ENCODE measurements around the gene SNX27.
"Not testable (repeated sequence)": the region's sequence is repeated elsewhere in the genome, so short reads cannot be mapped to it uniquely, and the experiment has no call there.

SNX27 gene

DNA sequence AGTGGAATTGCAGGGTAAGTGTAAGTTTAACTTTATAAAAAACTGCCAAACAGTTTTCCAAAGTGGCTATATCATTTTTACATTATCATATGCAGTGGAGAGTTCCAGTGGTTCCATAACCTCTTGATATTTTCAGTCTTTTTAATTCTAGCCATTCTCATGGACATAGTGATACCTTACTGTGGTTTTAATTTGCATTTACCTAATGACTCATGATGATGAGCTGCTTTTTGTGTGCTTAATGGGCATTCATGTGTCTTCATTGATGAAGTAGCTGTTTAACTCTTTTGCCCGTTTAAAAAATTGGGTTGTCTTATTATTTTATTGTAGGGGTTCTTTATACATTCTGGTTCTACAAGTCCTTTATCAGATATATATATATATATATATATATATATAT is 29.4 kb downstream of the SNX27 start:
- DNase-seq, result no peak

DNA sequence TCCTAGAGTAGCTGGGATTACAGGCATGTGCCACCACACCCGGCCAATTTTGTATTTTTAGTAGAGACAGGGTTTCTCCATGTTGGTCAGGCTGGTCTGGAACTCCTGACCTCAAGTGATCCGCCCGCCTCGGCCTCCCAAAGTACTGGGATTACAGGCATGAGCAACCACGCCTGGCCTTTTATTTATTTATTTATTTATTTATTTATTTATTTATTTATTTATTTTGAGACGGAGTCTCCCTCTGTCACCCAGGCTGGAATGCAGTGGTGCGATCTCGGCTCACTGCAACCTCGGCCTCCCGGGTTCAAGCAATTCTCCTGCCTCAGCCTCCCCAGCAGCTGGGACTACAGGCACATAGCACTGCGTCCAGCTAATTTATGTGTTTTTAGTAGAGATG is 31.2 kb downstream of the SNX27 start:
- DNase-seq, result not testable (repeated sequence)

DNA sequence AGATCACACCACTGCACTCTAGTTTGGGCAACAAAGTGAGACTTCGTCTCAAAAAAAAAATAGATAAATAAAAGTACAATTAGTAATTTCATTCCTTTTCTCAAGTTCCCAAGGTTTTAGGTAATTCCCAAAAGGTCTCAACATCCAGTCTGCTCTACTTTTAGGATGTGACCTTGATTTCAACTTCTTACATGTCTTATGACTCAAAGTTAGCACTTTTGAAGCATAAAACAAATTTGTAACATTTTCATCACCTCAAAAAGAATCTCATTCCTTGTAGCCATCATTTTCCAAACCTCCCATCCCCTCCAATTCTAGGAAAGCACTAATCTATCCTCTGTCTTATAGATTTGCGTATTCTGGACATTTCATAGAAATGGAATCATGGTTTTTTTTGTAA is 32.2 kb downstream of the SNX27 start:
- no peak for DNase-seq

DNA sequence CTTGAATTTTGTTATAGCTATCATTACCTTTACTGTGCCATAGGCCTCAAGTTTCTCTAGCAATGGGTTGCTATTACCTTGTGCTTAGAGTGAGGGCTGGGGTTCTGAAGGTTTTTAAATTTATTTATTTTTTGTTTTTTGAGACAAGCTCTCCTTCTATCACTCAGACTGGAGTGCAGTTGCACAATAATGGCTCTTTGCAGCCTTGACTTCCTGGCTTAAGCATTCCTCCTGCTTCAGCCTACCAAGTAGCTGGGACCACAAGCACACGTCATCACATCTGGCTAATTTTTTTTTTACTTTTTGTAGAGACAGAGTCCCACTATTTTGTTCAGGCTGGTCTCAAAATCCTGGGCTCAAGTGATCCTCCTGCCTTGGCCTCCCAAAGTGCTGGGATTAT is 41.5 kb downstream of the SNX27 start:
- DNase-seq, result no peak

DNA sequence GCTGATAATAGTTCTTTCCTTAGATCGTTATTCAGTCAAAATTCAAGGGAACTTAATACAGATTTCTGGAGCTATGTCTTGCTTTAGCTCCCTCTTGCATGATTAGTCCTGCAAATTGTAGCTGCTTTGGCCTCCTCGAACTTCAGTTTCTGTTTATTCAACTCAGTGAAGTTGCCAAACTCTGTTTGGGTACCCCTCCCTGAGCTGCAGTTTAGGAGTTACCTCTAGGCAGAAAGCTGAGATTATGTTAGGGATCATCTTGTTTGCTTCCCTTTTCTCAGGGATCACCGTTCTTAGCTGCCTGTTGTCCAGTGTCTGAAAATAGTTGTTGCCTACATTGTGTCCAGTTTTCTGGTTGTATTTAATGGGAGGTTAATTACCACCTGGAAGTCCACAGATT is 43.5 kb downstream of the SNX27 start:
- DNase-seq, result no peak

DNA sequence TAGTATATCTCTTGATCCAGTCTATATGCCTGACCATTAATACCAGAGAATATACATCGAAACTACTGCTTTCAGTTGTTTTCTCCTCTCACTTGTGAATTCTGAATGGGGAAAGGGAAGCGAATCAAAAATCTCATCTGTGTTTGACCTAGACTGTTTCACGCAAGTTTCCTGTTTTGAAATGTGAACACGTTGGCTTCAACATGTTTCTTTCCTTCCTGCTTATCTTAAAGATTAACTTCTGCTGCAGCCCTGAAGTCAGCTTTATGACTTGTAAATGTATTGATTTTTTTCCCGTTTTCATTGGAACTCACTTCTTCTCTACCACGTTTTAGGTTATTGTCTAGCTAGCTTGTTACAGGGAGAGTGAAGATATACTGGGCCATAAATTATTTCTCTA is 49.9 kb downstream of the SNX27 start:
- no peak for DNase-seq

DNA sequence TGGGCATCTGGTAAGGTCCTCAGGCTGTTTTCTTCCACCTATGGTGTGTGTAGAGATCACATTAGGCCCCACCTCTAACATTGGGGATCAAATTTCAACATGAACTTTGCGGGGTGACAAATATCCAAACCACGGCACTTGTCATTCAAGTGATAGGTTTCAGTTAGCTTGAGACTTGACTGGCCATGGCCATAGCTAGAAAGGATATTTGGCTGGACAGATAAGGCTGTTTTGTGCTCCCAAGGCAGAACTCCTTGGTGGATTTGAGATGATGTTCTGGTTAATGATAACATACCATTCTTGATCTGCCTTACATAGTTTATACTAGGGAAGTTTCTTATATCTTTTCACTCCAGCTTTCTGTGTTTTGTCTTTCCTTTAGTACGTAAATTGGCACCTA is 56.2 kb downstream of the SNX27 start:
- no peak for DNase-seq

DNA sequence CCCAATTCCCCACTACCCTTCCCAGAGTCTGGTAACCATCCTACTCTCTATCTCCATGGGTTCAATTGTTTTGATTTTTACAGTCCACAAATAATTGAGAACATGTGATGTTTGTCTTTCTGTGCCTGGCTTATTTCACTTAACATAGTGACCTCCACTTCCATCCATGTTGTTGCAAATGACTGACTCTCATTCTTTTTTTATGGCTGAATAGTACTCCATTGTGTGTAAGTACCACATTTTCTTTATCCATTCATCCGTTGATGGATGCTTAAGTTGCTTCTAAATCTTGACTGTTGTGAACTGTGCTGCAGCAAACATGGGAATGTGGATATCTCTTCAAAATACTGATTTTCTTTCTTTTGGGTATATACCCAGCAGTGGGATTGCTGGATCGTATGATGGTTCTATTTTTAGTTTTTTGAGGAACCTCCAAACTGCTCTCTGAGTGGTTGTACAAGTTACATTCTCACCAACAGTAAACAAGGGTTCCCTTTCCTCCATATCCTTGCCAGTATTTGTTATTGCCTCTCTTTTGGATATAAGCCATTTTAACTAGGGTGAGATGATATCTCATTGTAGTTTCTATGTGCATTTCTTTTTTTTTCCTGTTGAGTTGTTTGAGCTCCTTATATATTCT is 58.3 kb downstream of the SNX27 start:
- not testable (repeated sequence) for DNase-seq

DNA sequence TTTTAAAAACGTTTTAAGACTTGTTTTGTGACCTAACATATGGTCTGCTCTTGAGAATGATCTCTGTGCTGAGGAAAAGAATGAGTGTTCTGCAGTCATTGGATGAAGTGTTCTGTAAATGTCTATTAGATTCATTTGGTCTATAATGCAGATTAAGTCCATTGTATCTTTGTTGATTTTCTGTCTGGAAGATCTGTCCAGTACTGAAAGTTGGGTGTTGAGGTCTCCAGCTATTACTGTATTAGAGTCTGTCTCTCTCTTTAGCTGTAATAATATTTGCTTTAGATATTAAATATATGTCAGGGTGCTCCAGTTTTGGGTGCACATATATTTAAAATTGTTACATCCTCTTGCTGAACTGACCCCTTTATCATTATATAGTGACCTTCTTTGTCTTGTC is 61.6 kb downstream of the SNX27 start:
- no peak for DNase-seq

DNA sequence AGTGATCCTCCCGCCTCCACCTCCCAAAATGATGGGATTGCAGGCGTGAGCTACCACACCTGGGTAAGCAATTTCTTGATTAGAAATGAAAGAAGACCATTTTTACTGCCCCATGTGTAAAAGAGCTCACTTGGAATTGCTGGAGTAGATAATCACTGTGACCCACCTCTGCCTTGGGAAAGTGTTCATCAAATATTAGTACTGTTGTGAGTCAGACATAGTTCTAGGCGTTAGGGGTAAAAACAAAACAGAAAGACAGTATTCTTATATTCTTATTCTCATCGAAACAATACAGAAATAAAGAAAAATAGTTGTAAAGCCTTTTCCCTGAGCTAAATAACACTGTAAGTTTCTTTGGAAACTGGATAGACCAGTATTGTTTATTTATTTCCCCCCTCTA is 68.5 kb downstream of the SNX27 start:
- no peak for DNase-seq

DNA sequence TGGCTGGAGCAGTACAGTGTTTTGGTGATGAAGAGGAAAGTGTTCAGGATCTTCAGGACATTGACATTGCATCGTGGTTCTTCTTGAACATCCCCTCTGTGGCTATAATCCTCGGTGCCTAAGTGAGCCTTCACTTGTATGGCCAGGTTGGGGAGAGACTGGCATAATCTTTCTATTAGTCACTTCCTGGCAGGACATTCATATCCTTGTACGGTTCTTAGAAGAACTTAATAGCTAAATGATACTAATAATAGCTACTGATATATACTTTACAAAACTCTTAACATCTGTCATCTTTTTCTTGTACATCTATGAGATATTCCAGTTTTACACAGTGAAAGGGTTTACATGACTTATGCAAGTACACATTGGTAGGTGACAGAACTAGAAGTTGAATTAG is 69.0 kb downstream of the SNX27 start:
- no peak for DNase-seq

DNA sequence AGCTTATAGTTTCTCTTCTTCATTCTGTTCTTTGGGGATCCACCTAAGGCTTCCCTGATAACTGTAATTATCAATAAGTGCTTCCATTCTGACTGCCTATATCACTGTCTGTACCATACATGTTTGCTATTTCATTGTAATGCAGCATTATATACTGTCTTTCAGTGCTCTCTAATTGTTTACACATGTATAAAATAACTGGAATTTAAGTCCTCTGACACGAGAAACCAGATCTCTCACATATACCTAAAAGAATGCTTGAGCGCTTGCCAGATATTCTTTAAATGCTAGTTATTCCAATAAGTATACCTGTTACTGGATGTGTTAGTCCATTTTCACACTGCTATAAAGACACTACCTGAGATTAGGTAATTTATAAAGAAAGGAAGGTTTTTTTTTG is 70.1 kb downstream of the SNX27 start:
- no peak for DNase-seq

DNA sequence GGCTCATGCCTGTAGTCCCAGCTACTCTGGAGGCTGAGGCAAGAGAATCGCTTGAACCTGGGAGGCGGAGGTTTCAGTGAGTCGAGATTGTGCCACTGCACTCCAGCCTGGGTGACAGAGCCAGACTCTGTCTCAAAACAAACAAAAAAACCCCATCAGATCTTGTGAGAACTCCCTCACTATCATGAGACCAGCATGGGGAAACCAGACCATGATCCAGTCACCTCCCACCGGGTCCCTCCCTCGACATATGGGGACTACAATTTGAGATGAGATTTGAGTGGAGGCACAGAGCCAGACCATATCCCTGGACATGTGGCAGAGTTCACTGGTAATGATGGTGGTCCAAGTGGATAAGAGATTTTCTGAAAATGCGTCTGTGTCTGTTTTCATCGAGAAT is 71.1 kb downstream of the SNX27 start:
- not testable (repeated sequence) for DNase-seq

DNA sequence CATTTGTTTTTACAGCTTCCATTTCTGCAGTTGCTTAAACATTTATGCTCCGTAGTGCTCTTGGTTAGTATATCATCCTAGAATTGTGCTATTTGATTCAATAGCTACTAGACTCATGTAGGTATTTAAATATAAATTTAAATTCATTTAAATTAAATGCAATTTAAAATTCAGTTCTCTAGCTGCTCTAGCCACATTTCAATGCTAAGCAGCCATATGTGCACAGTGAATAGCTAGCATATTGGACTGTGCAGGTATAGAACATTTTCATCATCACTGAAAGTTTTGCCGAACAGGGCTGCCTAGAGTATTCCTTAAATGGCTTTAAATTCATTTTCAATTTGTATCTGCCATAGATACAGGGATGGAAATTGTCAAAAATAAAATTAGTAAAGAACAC is 72.3 kb downstream of the SNX27 start:
- no peak for DNase-seq

DNA sequence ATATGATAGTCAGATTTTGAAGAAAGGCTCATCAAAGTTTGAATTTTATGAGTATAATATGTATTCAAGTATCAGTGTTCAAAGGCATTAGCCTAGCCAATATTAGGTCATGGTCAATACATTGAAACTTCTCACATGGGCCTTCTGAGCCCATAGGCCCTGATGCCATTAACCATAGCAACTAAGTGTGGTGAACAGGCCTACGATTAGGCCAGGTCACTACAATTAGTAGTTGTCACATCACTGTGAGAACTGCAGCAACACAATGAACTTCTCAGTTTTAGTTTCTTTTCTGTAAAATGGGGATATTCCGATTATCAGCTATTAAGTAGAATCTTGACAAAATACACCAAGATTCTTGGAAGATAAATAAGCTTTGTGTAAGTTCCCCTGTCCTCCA is 74.7 kb downstream of the SNX27 start:
- no peak for DNase-seq

DNA sequence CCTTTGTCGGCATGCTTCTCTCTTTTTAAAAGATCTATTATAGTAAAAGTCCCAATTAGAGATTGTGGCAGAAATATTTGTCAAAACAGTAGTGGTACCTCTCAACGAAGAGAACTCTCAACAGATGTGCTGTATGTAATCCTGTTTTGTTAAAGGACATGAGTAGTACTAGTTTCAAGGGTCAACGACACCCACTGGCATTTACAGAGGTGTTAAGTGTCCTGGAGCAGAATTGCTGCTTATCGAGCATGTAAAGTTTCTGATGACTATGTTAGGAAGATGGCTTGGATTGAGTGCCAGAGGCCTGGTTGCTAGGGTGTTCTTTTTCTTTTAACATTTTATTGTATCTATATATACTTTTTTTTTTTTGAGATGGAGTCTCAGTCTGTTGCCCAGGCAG is 77.6 kb downstream of the SNX27 start:
- no peak for DNase-seq

DNA sequence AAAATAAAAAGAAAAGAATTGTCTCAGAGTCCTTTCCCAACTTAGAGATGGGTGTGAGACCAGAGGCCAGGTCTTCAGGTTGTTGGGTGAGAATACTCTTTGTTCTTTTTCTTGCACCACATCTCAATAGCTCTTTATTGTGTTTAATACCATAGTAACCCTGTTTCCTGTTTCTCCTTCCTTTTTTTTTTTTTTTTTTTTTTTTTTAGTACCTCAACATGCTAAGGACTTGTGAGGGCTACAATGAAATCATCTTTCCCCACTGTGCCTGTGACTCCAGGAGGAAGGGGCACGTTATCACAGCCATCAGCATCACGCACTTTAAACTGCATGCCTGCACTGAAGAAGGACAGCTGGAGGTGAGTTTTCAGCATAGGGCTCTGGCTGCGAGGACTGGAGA is 80.4 kb downstream of the SNX27 start:
- no peak for DNase-seq

DNA sequence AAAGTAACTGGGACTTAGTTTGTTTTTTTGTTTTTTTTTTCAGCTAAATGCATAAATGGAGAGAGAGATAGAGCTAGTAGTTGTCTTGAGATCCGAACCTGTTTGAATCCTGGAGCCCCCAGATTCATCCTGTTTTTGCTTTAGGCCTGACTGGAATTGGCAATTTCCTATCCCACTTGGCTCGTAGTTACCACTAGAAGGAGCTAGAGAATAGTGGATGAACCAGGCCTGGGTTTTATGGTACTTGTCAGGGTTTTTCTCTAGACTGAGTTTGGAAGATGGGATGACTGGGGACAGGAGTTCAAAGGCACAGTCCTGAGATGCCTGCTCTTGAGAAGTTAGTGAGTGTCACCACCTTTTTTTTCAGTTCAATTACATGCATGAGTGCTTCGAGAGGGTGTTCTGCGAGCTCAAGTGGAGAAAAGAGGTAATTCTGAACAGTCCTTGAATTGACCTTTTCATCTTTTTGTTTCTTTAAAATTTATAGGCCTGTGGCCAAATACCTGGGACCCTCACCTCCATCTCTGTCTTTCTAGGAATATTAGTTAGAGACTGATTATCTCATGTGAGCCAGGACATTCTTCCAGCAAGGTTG is 81.3 kb downstream of the SNX27 start:
- no peak for DNase-seq

DNA sequence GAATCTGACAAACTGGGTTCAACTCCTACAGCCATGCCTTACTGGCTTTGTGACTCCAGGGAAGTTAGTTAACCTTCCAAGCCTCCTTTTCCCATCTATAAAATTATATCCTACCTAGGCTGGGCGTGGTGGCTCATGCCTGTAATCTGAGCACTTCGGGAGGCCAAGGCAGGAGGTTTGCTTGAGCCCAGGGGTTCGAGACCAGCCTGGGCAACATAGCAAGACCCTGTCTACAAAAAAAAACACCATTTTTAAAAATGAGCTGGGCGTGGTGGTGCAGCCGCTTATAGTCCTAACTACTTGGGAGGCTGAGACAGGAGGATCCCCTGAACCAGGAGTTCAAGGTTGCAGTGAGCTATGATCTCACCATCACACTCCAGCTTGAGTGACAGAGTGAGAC is 89.7 kb downstream of the SNX27 start:
- no peak for DNase-seq

DNA sequence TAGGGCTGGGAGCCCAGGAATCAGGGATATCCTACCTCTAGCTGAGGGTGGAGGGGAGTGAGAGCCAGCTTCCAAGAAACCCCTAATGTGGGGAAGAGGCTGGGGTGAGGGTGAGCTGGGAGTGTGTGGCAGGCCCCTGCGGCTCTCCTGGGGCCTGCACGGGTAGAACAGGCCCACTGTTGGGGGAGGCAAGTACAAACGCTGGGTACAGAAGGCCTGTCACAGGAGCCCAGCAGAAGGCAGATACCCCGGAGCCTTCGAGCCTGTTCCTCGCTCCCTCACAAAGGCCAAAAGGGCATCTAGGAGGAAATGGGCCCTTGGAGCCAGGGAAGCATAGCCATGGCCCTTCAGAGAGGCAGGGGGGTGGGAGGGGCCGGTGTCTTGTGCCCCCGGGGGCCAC is 91.1 kb downstream of the SNX27 start:
- no peak for DNase-seq

DNA sequence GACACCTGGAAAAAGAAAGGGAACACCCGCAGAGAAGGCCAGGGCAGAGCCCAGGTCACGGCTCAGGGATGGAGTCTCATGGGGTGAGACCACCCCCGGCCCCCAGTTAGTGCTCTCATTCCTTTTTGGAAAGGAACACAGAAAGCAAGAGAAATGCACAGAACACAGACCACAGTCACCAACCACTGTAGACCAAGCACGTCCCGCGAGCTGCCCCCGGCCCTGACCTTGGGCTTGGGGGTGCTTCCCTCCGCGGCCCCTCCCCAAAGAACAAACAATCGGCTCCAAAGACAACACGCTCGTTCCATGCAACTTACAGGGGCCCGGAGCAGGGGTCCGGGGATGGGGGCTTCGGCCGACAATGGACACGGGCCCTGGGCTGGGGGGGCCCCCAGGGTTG is 92.0 kb downstream of the SNX27 start:
- DNase-seq, result no peak

DNA sequence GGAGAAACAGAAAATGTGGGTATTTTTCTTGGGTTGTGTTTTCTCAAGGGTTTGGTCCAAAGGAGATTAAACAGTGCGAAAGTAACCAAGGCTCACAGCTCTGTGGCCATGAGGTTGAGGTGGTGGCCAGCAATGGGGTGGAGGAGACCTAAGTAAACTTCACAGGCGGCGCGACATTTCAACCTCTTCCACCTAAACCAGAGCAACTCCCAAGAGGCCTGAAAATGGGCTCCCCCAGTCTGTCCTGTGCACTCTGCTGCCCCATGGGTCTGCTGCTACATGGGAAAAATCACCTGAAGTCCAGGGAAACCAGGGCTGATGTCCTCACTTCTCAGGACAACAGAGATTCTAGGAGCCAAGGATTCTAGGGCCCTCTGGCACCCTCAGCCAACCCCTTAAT is 92.4 kb downstream of the SNX27 start:
- DNase-seq, result no peak

DNA sequence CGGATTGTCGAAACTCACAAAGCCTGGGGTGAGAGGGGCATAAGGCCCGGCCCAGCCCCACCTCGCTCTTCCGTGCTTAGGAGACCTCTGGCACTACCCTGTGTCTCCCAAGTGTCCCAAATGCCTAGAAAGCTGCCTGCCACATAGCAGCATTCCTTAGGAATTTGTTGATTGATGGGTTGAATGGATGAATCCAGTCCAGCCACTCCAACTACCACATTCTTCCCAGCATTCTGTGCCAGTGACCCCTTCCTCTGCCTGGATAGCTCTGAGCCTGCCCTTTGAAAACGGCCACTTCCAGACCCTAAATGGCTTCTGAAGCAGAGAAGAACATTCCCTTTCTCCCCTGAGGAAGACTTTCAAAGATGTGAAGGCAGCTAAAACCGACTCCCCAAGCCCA is 93.3 kb downstream of the SNX27 start:
- no peak for DNase-seq

DNA sequence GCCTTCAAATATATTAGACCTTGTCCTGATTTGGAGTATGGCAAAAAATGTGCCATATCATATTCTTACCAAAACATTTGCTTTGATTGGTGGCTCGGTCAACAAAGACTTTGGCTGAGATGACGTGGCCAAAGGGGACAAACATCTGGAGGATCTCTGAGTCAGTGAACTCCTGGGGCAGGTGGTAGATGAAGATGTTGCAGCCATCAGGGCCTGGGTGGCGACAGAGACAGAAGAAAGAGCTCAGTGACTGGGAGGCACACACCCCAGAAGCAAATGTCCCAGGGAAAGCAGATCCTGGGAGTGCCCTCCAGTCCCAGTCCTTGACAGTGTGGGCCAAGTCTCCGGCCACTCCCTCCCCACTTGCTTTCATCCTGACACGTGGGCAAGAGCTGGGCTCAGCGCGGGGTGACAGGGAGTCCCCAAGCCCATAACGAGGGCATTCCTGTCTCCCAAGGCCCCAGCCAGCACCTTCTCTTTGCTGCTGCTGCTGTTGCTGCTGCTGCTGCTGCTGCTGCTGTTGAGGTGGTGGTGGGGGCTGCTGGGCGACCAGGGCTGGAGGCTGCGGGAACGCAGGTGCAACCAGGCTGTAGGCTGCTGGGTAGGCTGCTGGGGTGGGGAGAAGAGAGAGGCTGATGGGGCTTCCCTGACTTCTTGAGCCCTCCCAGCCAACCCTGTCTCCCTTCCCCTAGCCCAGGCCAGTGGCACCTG is 94.1 kb downstream of the SNX27 start:
- DNase-seq, result no peak

Measured in activated CD8-positive, alpha-beta memory T cell treated with anti-CD3 and anti-CD28 coated beads for 24 hours (primary cell).